GM23338 (cell line): ENCODE data around the gene SUMF1. TPM values are rescaled to one million over a fixed set of nuclear protein-coding genes. Genes with fewer than 3 reads are reported as not detected.
A peak's percentile ranks its signal among the peaks of the same experiment; 100 is the strongest.

ENCODE experiments used
- ATAC-seq: fragments of 200-7000 bp; cut with Tn5 transposase; 3 replicates; pipeline ENCODE4 v1.9.1; 2020
- DNase-seq: peaks from one replicate; pipeline ENCODE4 v3.0.0-alpha.2; 2015; ENCODE audit warnings: low spot score
- H2AFZ ChIP-seq: fragments of 200-600 bp; sonication (generic); 2 replicates; pipeline ENCODE4 v1.8.0; 2016; ENCODE audit warnings: antibody characterized with exemption, mild to moderate bottlenecking, moderate library complexity
- H3F3A ChIP-seq: fragments of 200-600 bp; sonication (generic); replicated peaks from 2 replicates; pipeline ENCODE4 v1.8.0; 2017; ENCODE audit warnings: antibody characterized with exemption, mixed run types, low read depth
- H3K27ac ChIP-seq: fragments of 200-600 bp; sonication (generic); 2 replicates; pipeline ENCODE4 v1.6.1; 2016; ENCODE audit warnings: low read depth
- H3K27me3 ChIP-seq: fragments of 200-600 bp; sonication (generic); 2 replicates; pipeline ENCODE4 v1.8.0; 2016; ENCODE audit warnings: mild to moderate bottlenecking, mixed run types, moderate library complexity; ENCODE audit not compliant: insufficient read depth
- H3K36me3 ChIP-seq: fragments of 200-600 bp; sonication (generic); 2 replicates; pipeline ENCODE4 v1.8.0; 2016; ENCODE audit warnings: mild to moderate bottlenecking; ENCODE audit not compliant: insufficient read depth
- H3K4me1 ChIP-seq: fragments of 200-600 bp; sonication (generic); 2 replicates; pipeline ENCODE4 v1.8.0; 2016; ENCODE audit warnings: mild to moderate bottlenecking, moderate library complexity; ENCODE audit not compliant: insufficient read depth
- H3K4me2 ChIP-seq: fragments of 200-600 bp; sonication (generic); 2 replicates; pipeline ENCODE4 v1.7.1; 2017; ENCODE audit warnings: mixed run types
- H3K4me3 ChIP-seq: fragments of 200-600 bp; sonication (generic); 2 replicates; pipeline ENCODE4 v1.6.1; 2016; ENCODE audit warnings: mixed run types
- H3K79me2 ChIP-seq: fragments of 200-600 bp; sonication (generic); replicated peaks from 2 replicates; pipeline ENCODE4 v1.8.0; 2017; ENCODE audit warnings: mild to moderate bottlenecking; ENCODE audit not compliant: insufficient read depth
- H3K9me2 ChIP-seq: fragments of 200-600 bp; sonication (generic); 2 replicates; pipeline ENCODE4 v1.8.0; 2017; ENCODE audit not compliant: insufficient read depth
- H4K20me1 ChIP-seq: fragments of 200-600 bp; sonication (generic); replicated peaks from 2 replicates; pipeline ENCODE4 v1.8.0; 2017; ENCODE audit warnings: mild to moderate bottlenecking; ENCODE audit not compliant: insufficient read depth
- H3K27ac Mint-ChIP-seq: 2 replicates; pipeline ENCODE4 v1.8.0; 2020; ENCODE audit warnings: inconsistent platforms, mild to moderate bottlenecking, moderate library complexity, mixed read lengths
- H3K27me3 Mint-ChIP-seq: 3 replicates; pipeline ENCODE4 v1.8.0; 2022; ENCODE audit warnings: low read depth, mild to moderate bottlenecking, moderate library complexity, mixed read lengths, inconsistent platforms; ENCODE audit not compliant: insufficient read depth, poor library complexity
- H3K36me3 Mint-ChIP-seq: 3 replicates; pipeline ENCODE4 v1.8.0; 2021; ENCODE audit warnings: low read depth, mild to moderate bottlenecking, inconsistent platforms, moderate library complexity, mixed read lengths
- H3K4me1 Mint-ChIP-seq: 3 replicates; pipeline ENCODE4 v1.8.0; 2020; ENCODE audit warnings: mild to moderate bottlenecking, inconsistent platforms, mixed read lengths
- H3K4me3 Mint-ChIP-seq: 3 replicates; pipeline ENCODE4 v1.8.0; 2021; ENCODE audit warnings: moderate library complexity, mild to moderate bottlenecking, inconsistent platforms, mixed read lengths
- H3K9me3 Mint-ChIP-seq: 3 replicates; pipeline ENCODE4 v1.8.0; 2020; ENCODE audit warnings: moderate library complexity, mild to moderate bottlenecking, inconsistent platforms, mixed read lengths
- EZH2 ChIP-seq: fragments of 200-600 bp; sonication (generic); IDR thresholded peaks from one replicate; pipeline ENCODE4 v1.8.0; 2017; ENCODE audit warnings: antibody characterized with exemption, mild to moderate bottlenecking, low read depth; ENCODE audit not compliant: unreplicated experiment
- EZH2phosphoT487 ChIP-seq: fragments of 200-600 bp; sonication (generic); IDR thresholded peaks from one replicate; pipeline ENCODE4 v1.8.1; 2018; ENCODE audit warnings: antibody characterized with exemption; ENCODE audit not compliant: unreplicated experiment
- JUNB ChIP-seq: IDR thresholded peaks from one replicate; pipeline ENCODE4 v1.6.1; 2016; ENCODE audit warnings: antibody characterized with exemption; ENCODE audit not compliant: unreplicated experiment
- POLR2AphosphoS5 ChIP-seq: IDR thresholded peaks from 2 replicates; pipeline ENCODE4 v1.6.1; 2016; ENCODE audit warnings: antibody characterized with exemption, low read depth
- ZNF114 ChIP-seq: fragments of 250-450 bp; sonication (Bioruptor Pico); IDR thresholded peaks from 2 replicates; pipeline ENCODE4 v1.5.0; 2020; ENCODE audit warnings: mild to moderate bottlenecking, moderate library complexity
- polyA plus RNA-seq: library from polyadenylated mRNA; unstranded; fragments of >200 nt; fragmentation: Nextera tagmentation; extraction: Ambion mirVana; gene quantifications from 2 replicates; pipeline ENCODE4 v1.2.1, GENCODE V29; 2016
- total RNA-seq: library from RNA; depleted of rRNA; stranded (reverse); fragments of >200 nt; shearing (Covaris generic); gene quantifications from 2 replicates; pipeline ENCODE4 v1.2.3, GENCODE V29; 2014
- TF ChIP-seq, protein P1 (sequence below), 2 experiments: fragments of 200-600 bp in 1 of 2; sonication (generic) in 1 of 2; conservative IDR thresholded peaks; 2 replicates each; pipeline versions ENCODE4 v1.5.1 to v1.6.1; 2016 to 2017; ENCODE audit warnings: antibody characterized with exemption in 2 of 2, low read depth in 2 of 2, mild to moderate bottlenecking in 2 of 2, moderate library complexity in 1 of 2

Gene SUMF1
- total and polyA plus RNA-seq, 2 experiments from 2014 or later = 6.9 to 20.3 TPM

DNA sequence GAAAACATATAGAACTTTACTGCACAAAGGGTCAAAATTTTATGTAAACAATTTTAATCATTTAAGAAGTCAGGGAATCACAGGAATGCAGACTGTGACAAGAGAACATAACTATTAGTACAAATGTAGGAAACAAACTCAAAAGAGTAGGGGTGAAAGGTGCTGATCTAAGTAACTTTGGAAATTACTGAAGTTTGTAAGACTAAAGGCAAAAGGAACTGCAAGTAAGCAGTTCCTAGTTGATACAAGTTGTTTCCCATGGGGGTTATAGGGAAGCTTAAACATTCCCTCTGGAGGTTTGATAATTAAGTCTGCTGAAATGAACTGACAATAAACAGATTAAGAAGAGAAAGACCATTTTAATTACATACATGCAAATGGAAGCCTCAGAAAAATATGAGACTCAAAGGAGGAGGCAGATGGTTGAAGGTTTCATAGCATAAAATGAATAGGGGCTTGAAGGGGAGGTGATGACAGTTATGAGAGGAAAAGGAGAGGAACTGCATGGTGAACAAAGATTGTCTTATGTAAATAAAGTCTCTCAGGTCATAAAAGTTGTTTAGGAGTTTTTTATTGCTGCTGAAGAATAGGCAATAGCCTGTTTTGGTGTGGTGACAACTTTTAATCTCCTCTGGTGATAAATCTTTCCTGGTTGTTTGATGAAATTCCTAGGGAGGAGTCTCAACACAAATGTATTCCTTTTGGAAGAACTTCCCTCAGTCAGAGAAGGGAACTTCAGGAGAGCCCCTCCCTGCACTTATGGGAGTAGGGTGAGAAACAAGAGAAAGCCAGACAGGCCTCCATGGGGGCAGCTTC, 146.8 kb downstream of the SUMF1 start:
- no peak overlapping the region for H2AFZ ChIP-seq
- peaks cover 6% of the 10 kb centered on the region; the same call in 2 of the 3 replicates for H3K4me1 Mint-ChIP-seq
- TF ChIP-seq ZNF114 (CRISPR knock-in tag) = no peak
- no peak for TF ChIP-seq EZH2phosphoT487
- no peaks in the 10 kb centered on the region for H3K9me2 ChIP-seq
- no peak overlapping the region for H3K27ac Mint-ChIP-seq
- H3K27me3 Mint-ChIP-seq = peaks cover 1% of the 10 kb centered on the region
- H3K27ac ChIP-seq = no peak overlapping the region
- 0 out of 2 replicates have a peak, but pooled peaks cover 2% of the 10 kb centered on the region for H3K36me3 ChIP-seq
- H3K9me3 Mint-ChIP-seq = peaks cover 10% of the 10 kb centered on the region
- no peak overlapping the region for H3K4me3 Mint-ChIP-seq
- H3K36me3 Mint-ChIP-seq = peaks cover 25% of the 10 kb centered on the region
- no peak overlapping the region for H3K4me2 ChIP-seq
- ATAC-seq (no peak; the same call in 2 of the 3 replicates), DNase-seq (no peak)
- H3K79me2 ChIP-seq = no peaks in the 10 kb centered on the region
- H3K27me3 ChIP-seq = no peaks in the 10 kb centered on the region
- H3K4me3 ChIP-seq = no peak overlapping the region
- no peaks in the 10 kb centered on the region for H3F3A ChIP-seq
- no peaks in the 10 kb centered on the region for H4K20me1 ChIP-seq
- H3K4me1 ChIP-seq = peaks cover 7% of the 10 kb centered on the region; the same call in 1 of the 2 replicates

DNA sequence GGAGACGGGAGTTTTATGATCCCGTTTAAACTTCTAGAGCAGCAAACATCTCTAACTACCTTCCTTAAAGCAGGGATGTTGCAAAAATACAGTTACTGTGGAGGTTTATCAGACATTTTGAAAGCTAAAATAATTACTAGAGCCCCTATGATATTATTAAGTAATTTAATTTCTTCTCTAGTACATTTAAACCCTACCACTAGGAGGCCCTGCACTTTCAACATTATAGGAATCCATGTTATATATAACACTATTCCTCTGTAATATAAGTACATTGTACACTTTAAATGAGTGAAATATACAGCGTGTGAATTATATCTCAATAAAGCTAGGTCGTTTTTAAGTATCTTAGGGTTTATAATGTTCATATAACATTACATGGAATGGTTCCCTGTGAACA, 152.4 kb downstream of the SUMF1 start:
- Histone ChIP-seq H3K36me3 (0 out of 2 replicates have a peak, but pooled peaks cover 3% of the 10 kb centered on the region), H3K9me2 (no peaks in the 10 kb centered on the region), H3K79me2 (peaks cover 14% of the 10 kb centered on the region), H3K27ac (no peak overlapping the region), H3K4me3 (no peak overlapping the region), H3K27me3 (no peaks in the 10 kb centered on the region), H2AFZ (no peak overlapping the region), H3K4me1 (peaks cover 15% of the 10 kb centered on the region; the same call in 1 of the 2 replicates), H3F3A (no peaks in the 10 kb centered on the region), H3K4me2 (no peak overlapping the region), H4K20me1 (no peaks in the 10 kb centered on the region; the same call in 1 of the 2 replicates)
- Mint-ChIP-seq H3K4me1 (peaks cover 15% of the 10 kb centered on the region), H3K36me3 (peaks cover 35% of the 10 kb centered on the region), H3K4me3 (no peak overlapping the region), H3K27ac (no peak overlapping the region), H3K9me3 (peaks cover 7% of the 10 kb centered on the region), H3K27me3 (no peaks in the 10 kb centered on the region)
- DNase-seq (no peak), ATAC-seq (no peak)
- no peak for TF ChIP-seq JUNB
- TF ChIP-seq EZH2 = no peak
- TF ChIP-seq, protein P1, sequence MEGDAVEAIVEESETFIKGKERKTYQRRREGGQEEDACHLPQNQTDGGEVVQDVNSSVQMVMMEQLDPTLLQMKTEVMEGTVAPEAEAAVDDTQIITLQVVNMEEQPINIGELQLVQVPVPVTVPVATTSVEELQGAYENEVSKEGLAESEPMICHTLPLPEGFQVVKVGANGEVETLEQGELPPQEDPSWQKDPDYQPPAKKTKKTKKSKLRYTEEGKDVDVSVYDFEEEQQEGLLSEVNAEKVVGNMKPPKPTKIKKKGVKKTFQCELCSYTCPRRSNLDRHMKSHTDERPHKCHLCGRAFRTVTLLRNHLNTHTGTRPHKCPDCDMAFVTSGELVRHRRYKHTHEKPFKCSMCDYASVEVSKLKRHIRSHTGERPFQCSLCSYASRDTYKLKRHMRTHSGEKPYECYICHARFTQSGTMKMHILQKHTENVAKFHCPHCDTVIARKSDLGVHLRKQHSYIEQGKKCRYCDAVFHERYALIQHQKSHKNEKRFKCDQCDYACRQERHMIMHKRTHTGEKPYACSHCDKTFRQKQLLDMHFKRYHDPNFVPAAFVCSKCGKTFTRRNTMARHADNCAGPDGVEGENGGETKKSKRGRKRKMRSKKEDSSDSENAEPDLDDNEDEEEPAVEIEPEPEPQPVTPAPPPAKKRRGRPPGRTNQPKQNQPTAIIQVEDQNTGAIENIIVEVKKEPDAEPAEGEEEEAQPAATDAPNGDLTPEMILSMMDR (conservative IDR thresholded peaks at IDR 0.05; ENCODE audit: low read depth in 2 of 2) = peak in 1 of 2 experiments; percentile 70; a peak in 3 of 4 replicates
- no peak for TF ChIP-seq POLR2AphosphoS5
